Motor neuron (in vitro differentiated cells): Measurements from ENCODE around the gene XPR1. TPM values are rescaled to one million over a fixed set of nuclear protein-coding genes. Genes with fewer than 3 reads are reported as not detected.

ENCODE experiments used
- total RNA-seq, 8 experiments: library from RNA; unstranded; fragments of 300-600 nt; gene quantifications; 2 replicates each; pipeline versions ENCODE4 v1.2.3 to v1.2.4, GENCODE V29; 2022

The XPR1 gene
- total RNA-seq, 8 experiments from 2014 or later = 24.0 to 162 (median 139) TPM

Other genes with a start within 250 kb of the XPR1 start
- 100 to 1,000 TPM in 2 of 8 experiments, 10 to 100 TPM in 6; 62.2 to 113 (median 89.6) TPM for gene ACBD6, start 129.4 kb upstream of the XPR1 start, total RNA-seq
- gene OVAAL, start 73.1 kb upstream of the XPR1 start, total RNA-seq = under 1 TPM in 2 of 8 experiments, not detected in 6; 0.05 to 0.24 TPM